GM18858 (cell line): Measurements from ENCODE around the gene TAS1R2.
"Not testable (repeated sequence)": the region's sequence is repeated elsewhere in the genome, so short reads cannot be mapped to it uniquely, and the experiment has no call there.

Source experiments
- ATAC-seq: cut with Tn5 transposase; IDR thresholded peaks from one replicate; pipeline ENCODE4 v1.9.1; 2021; ENCODE audit not compliant: unreplicated experiment

The TAS1R2 gene

DNA sequence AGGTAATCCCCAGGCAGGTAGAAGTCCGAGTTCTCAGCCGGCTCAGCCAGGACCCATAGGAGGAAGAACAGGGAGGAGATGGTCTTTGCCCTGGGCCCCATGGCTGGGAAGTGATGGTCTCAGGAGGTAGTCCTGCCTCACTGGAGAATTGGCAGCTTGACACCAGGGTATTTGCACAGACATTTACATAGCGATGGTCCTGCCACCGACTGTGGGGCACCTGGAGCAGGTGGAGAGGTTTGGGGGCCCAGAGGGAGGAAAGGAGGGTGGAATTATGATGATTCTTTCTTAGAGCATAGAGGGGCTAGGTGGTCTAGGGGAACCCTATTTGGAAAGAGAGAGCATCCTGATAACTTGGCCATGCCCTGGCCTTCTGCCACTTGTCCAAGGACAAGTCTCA lies at the start of gene TAS1R2:
Gene TAS1R2 (minus strand): TSS at position 101 of the 400 bp plus-strand sequence. CDS start 0 bp downstream, at position 101.
- no peak for ATAC-seq

DNA sequence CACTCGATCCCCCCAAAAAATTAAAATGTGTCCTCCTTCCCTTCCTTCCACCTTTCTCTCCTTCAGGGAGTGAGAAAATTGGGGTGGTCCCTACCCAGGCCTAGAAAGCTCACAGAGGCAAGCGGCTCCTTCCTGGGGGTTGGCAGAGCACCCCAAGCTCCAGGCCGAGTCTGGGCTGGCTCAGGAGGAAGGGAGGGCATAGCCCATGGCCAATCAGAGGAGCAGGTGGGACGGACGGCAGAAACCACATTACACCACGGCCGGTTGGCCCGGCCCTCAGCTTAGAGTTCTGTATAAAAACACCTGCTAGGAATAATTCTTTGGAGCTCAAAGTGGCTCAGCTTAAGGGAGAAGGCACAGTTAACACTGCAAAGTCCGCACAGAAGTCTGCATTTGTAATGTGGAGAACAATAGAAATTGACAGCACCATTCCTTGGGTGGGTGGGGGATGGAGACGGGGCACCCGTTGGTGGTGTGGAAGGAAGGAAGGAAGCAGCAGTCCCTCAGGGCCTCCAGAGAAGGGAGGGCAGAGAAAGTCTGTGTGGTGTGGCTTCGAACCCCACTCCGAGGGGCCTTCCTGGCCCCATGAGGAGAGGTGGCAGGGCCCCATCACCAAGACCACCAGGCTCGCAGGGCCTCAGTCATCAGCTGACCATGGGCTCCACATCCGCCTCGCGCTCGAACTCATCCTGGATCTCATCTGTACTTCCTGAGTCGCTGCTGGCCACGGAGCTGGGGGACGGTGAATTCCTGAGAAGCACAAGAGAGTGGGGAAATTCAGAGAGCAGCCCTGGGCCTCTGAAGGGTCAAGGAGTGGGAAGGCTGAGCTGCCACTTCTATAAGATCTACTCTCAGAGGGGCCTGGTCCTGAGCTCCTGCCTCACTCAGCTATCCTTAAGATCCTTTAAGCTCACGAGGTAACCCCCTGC lies 48.7 kb upstream of the TAS1R2 start:
- ATAC-seq = no peak

GRCh38 chr1:18907021-18907916 lies 47.8 kb upstream of the TAS1R2 start:
- ATAC-seq = no peak

DNA sequence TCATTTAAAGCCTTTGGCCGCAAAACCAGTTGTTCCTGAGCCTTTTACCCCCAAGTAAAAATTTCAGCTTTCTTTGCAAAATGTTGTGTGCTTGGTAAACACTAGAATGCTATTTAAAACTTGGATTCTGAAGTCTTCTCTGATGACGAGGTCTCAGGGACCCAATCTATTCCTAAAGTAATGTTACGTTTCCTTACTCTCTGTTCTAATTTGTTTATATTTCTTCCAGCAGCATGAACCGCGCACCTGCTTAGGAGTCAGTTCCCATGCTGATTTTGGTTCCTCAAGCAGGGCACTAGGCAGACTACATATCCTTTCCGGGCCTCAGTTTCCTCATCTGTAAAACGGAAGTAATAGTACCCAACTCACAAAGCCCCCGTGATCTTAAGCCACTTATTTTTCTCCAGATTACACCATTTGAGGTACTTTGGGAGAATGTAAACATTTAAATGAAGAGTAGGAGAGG lies 43.9 kb upstream of the TAS1R2 start:
- ATAC-seq = no peak

- ATAC-seq = peak; percentile 89
Observed at GRCh38 chr1:18902523-18903290, 43.2 kb upstream of the TAS1R2 start, which contains the start of gene ALDH4A1. ALDH4A1 (minus strand) TSS chr1:18902555; CDS start chr1:18902523, 32 bp downstream.

DNA sequence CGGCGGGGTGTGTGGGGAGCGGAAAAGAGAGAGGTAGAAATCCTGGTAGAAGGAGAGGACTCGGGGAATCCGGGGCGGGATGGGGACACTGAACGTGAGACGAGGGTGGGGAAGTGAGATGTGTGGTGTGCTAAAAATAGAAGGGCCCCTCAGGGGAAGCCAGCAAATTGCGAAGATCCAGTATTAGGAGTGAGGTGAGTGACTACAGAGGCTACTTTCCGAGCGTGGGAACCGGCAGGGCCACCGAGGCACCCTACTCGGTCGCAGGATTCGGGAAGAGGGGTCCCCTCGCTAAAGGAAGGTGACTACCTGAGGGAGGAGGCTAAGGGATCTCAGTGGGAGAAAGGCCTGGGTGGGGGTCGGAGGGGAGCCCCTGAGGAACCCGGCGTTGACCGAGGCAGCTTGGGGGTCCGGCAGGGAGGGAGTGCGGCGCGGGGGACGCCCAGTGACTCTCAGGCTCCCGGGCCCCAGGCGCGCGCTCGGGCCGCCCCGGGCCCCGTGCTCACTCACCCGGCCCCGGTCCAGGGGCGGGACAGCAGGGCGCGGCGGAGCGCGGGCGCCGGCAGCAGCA lies 42.6 kb upstream of the TAS1R2 start:
- ATAC-seq = no peak

- no peak for ATAC-seq
Observed at GRCh38 chr1:18901147-18901951, 41.9 kb upstream of the TAS1R2 start.

DNA sequence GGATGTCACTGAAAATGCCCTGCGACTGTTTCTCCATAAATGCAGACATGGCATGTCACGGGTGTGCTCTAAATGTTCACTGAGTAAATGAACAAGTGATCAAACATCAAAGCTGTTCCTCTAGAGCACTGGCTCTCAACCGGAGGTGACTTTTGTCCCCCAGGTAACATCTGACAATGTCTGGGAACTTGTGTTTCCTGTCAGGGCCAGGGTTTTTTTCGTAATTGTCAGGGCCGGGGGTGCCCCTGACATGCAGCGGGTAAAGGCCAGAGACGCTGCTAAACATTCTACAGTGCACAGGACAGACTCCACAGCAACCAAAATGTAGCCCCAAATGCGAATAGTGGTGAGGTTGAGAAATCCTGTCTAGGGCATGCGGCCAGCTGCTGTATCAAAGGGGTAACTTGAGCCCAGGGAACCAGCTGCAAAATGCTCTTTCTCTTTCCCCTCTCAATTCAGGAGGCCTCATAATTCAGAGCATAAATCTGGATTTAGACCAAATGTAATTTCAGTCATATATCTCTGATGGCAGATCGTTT lies 40.9 kb upstream of the TAS1R2 start:
- no peak for ATAC-seq

DNA sequence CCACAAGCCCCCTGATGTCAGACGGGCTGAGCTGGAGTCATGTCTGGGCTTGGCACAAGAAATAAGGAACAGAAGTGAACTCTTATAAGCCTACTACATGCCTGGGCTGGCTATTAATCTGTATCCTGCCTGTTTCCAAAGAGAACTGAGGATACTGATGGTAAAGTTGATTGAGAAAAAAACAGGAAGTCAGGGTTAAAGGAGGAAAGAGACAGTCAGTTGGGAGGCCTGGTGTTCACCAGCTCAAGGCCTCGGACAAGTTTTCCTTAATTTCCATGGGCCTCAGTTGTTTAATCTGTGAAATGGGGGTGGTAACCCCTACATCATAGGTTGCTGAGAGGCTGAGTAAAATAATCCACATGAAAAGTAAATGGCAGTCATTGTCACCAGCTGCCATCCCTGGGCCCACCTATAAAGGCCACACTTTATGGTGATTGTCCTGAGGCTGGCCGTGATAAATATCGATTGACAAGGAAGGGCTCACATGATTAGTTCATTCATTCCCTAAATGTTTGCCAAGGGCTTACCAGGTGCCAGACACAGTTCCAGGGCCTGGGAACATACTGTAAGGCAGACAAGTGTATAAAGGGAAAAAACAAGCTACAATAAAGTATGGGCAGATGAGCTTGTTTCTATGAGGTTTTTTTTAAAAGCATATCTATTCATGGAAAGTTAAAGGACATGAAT lies 40.0 kb upstream of the TAS1R2 start:
- ATAC-seq = no peak

DNA sequence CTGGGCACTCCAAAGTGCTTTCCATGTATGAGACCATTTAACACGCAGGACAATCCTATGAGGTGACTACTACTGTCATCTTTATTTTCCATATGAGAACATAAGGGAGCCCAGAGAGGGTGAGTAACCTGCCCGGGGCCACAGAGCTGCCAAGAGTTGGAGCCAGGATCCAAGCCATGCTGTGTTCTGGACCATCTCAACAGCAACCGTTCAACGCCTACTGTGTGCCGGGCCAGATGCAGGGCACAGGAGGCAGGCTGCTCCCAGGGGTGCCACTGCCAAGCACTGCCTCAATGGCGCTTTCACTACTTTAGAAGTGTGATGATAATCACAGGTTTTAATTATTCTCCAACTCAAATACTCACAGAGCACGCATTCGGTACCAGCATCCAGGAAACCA lies 39.1 kb upstream of the TAS1R2 start:
- no peak for ATAC-seq

DNA sequence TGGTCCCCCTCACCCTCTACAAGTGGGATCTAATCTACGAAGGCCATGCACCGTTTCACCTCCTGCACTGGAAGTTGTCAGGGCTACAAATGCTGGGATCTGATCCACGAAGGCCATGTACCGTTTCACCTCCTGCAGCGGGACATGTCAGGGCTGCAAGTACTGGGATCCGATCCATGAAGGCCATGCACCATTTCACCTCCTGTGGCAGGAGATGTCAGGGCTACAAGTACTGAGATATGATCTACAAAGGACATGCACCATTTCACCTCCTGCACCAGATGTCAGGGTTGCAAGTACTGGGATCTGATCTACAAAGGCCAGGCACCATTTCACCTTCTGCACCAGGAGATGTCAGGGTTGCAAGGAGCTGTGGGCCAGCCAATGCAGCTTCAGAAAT lies 35.9 kb upstream of the TAS1R2 start:
- no peak for ATAC-seq

DNA sequence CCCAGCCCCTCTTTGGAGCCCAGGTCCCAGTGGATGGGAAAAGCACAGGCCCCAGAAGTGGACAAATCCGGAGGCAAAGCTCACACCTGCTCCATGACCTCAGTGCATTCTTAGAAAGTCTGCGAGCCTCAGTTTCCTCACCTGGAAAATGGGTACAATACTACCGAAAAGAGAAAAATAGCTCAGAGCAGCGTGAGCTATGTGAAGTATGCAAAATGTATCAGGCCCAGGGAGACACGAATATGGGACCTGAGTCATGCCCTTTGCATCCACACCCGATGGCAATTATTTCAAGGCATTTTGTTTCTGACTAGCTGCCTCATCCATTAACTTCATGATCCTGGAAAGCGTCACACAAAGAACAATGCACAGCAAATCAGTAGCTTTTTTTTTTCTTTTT lies 33.7 kb upstream of the TAS1R2 start:
- no peak for ATAC-seq

- ATAC-seq = not testable (repeated sequence)
Observed at GRCh38 chr1:18891858-18892257, 32.4 kb upstream of the TAS1R2 start.

- ATAC-seq = no peak
Observed at GRCh38 chr1:18891426-18891780, 31.9 kb upstream of the TAS1R2 start.

- ATAC-seq = no peak
Observed at GRCh38 chr1:18890706-18891425, 31.4 kb upstream of the TAS1R2 start.

- ATAC-seq = no peak
Observed at GRCh38 chr1:18886003-18886335, 26.5 kb upstream of the TAS1R2 start.

- no peak for ATAC-seq
Observed at GRCh38 chr1:18885311-18886002, 26.0 kb upstream of the TAS1R2 start.

DNA sequence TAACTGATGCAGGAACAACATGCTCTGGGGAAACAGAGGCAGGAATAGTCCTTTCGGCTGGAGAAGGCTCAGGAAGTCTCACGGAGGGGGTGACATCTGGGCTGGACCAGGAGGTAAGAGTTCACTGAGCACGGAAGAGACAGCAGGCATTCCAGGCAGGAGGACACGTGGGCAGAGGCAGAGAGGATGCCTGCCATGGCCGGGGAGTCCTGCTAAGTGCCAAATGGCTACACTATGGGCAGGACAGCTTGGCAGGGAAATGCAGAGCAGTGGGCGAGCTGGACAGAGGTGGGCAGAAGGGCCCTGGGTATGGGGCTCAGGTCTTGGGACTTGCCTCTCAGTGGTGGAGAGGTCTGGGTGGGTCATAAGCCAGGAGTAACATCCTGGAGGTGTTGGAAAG lies 25.3 kb upstream of the TAS1R2 start:
- no peak for ATAC-seq
